PC-9 (cell line): ENCODE measurements around the gene SHF.

Experiments
- EZH2 ChIP-seq: fragments of 200-600 bp; sonication (generic); IDR thresholded peaks from 2 replicates; pipeline ENCODE4 v1.8.0; 2017; ENCODE audit warnings: antibody characterized with exemption, low read depth
- TF ChIP-seq, protein P1 (sequence below): fragments of 200-600 bp; sonication (generic); conservative IDR thresholded peaks from 2 replicates; pipeline ENCODE4 v1.6.1; 2017; ENCODE audit warnings: mixed run types, antibody characterized with exemption, mild to moderate bottlenecking, moderate library complexity

DNA sequence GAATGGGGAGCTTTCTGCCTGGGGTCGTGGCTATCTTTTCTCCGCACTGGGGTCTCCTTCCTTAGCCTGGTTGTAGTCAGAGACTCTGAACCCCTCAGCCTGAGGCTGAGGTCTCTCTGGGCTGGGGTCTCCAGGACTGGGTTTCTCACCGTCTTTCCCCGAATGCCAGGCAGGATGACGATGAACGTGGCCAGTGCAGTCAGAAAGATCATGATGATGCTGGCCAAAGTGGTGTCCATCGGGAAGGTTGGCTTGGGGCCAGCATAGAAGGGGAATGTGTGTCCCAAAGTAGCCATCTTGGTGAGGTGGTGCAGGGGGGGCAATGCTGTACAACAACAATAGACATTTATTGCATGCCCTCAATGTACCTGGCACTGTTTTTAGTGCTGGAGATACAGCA lies 65.0 kb downstream of the SHF start:
- TF ChIP-seq, protein P1, sequence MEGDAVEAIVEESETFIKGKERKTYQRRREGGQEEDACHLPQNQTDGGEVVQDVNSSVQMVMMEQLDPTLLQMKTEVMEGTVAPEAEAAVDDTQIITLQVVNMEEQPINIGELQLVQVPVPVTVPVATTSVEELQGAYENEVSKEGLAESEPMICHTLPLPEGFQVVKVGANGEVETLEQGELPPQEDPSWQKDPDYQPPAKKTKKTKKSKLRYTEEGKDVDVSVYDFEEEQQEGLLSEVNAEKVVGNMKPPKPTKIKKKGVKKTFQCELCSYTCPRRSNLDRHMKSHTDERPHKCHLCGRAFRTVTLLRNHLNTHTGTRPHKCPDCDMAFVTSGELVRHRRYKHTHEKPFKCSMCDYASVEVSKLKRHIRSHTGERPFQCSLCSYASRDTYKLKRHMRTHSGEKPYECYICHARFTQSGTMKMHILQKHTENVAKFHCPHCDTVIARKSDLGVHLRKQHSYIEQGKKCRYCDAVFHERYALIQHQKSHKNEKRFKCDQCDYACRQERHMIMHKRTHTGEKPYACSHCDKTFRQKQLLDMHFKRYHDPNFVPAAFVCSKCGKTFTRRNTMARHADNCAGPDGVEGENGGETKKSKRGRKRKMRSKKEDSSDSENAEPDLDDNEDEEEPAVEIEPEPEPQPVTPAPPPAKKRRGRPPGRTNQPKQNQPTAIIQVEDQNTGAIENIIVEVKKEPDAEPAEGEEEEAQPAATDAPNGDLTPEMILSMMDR = no peak
- TF ChIP-seq EZH2 = no peak
